ENCODE measurements around the gene GLMN. TPM values are rescaled to one million over a fixed set of nuclear protein-coding genes. Genes with fewer than 3 reads are reported as not detected.

The GLMN gene
- polyA plus RNA-seq, 1 of the 3 experiments (the other 2 are of a cell fraction) = 2.3 TPM

- TF ChIP-seq FOXM1 (IDR thresholded peaks at IDR 0.05; ENCODE audit: low read depth) (no peak), TEAD4 (IDR thresholded peaks at IDR 0.05; ENCODE audit: borderline replicate concordance, insufficient read depth) (no peak), SMC3 (IDR thresholded peaks at IDR 0.05; ENCODE audit: low read depth, low read length) (no peak), MXI1 (IDR thresholded peaks at IDR 0.05; ENCODE audit: low read depth, low read length) (no peak), RFX5 (IDR thresholded peaks at IDR 0.05; ENCODE audit: low read length) (no peak)
- TF ChIP-seq, protein P1, sequence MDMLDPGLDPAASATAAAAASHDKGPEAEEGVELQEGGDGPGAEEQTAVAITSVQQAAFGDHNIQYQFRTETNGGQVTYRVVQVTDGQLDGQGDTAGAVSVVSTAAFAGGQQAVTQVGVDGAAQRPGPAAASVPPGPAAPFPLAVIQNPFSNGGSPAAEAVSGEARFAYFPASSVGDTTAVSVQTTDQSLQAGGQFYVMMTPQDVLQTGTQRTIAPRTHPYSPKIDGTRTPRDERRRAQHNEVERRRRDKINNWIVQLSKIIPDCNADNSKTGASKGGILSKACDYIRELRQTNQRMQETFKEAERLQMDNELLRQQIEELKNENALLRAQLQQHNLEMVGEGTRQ (IDR thresholded peaks at IDR 0.05; ENCODE audit: borderline replicate concordance, low read depth, low read length) = no peak
- TF ChIP-seq, protein P2, sequence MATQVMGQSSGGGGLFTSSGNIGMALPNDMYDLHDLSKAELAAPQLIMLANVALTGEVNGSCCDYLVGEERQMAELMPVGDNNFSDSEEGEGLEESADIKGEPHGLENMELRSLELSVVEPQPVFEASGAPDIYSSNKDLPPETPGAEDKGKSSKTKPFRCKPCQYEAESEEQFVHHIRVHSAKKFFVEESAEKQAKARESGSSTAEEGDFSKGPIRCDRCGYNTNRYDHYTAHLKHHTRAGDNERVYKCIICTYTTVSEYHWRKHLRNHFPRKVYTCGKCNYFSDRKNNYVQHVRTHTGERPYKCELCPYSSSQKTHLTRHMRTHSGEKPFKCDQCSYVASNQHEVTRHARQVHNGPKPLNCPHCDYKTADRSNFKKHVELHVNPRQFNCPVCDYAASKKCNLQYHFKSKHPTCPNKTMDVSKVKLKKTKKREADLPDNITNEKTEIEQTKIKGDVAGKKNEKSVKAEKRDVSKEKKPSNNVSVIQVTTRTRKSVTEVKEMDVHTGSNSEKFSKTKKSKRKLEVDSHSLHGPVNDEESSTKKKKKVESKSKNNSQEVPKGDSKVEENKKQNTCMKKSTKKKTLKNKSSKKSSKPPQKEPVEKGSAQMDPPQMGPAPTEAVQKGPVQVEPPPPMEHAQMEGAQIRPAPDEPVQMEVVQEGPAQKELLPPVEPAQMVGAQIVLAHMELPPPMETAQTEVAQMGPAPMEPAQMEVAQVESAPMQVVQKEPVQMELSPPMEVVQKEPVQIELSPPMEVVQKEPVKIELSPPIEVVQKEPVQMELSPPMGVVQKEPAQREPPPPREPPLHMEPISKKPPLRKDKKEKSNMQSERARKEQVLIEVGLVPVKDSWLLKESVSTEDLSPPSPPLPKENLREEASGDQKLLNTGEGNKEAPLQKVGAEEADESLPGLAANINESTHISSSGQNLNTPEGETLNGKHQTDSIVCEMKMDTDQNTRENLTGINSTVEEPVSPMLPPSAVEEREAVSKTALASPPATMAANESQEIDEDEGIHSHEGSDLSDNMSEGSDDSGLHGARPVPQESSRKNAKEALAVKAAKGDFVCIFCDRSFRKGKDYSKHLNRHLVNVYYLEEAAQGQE (IDR thresholded peaks at IDR 0.05; ENCODE audit: low read depth, low read length) = no peak
These were observed 2.2 kb upstream of the GLMN start (continued) for GRCh38 chr1:92301021-92301420.

- Histone ChIP-seq H3K27ac (ENCODE audit: low read depth in 2 of 2, low read length in 1 of 2) (peak overlapping the region; percentile 88 to 97; a peak in 3 of 4 replicates), H3K9me3 (no peaks in the 10 kb centered on the region), H3F3A (replicated peaks; ENCODE audit: insufficient read depth) (peaks cover 12% of the 10 kb centered on the region), H4K20me1 (ENCODE audit: insufficient read depth) (no peaks in the 10 kb centered on the region), H3K9me2 (no peaks in the 10 kb centered on the region), H3K27me3 (ENCODE audit: insufficient read depth) (no peaks in the 10 kb centered on the region), H3K4me1 (ENCODE audit: control insufficient read depth in 1 of 2, insufficient read depth in 2 of 2, low read depth in 1 of 2, low read length in 1 of 2) (peaks cover 4 to 8% of the 10 kb centered on the region in 2 experiments; a peak in 2 of 4 replicates), H3K79me2 (ENCODE audit: insufficient read depth) (peaks cover 31% of the 10 kb centered on the region), H2AFZ (ENCODE audit: low read depth) (peak overlapping the region; percentile 97), H3K4me2 (peak overlapping the region; percentile 89), H3K36me3 (replicated peaks in 1 of 2; ENCODE audit: control insufficient read depth in 1 of 2, insufficient read depth in 2 of 2, low read length in 1 of 2) (peaks cover 36 to 44% of the 10 kb centered on the region in 2 experiments), H3K9ac (peak overlapping the region; percentile 87), H3K4me3 (ENCODE audit: low read depth in 2 of 2, low read length in 1 of 2) (peak overlapping the region; percentile 92 to 94)
- WGBS (ENCODE audit: low lambda C conversion rate) = 35% methylated on average over 11 of the region's 11 CpGs
- TF ChIP-seq MXI1 (IDR thresholded peaks at IDR 0.05; ENCODE audit: low read depth, low read length) (peak; percentile 19; the same call in 1 of the 2 replicates), GABPA (IDR thresholded peaks at IDR 0.05; ENCODE audit: low read depth) (no peak), FOSL2 (IDR thresholded peaks at IDR 0.05; ENCODE audit: borderline replicate concordance, low read depth) (no peak)
- DNase-seq = no peak
- ChIA-PET POLR2A (no interaction called here), CTCF (interaction anchor here (2.7 to 3.2 kb wide), 2 partner anchors 12 to 302 kb away, joined by 14 to 21 read pairs; no protein-coding TSS in a partner anchor)
These were observed 827 bp upstream of the GLMN start for GRCh38 chr1:92299477-92300150.

All from SK-N-SH (cell line).